AG09309 (cell line): ENCODE results near the gene ALOX15B.

ENCODE experiments used
- DNase-seq: peaks from one replicate; pipeline ENCODE4 v3.0.0-alpha.2; 2010; ENCODE audit warnings: low read depth
- H3K4me3 ChIP-seq: 2 replicates; pipeline ENCODE4 v1.5.1; 2011; ENCODE audit warnings: mild to moderate bottlenecking, low read depth, low read length, moderate library complexity; ENCODE audit not compliant: control insufficient read depth
- TF ChIP-seq, protein P1 (sequence below): IDR thresholded peaks from 2 replicates; pipeline ENCODE4 v1.5.1; 2011; ENCODE audit warnings: mild to moderate bottlenecking, low read depth, low read length, inconsistent platforms; ENCODE audit not compliant: insufficient read depth, control insufficient read depth; ENCODE audit errors: missing control alignments

Gene ALOX15B

DNA sequence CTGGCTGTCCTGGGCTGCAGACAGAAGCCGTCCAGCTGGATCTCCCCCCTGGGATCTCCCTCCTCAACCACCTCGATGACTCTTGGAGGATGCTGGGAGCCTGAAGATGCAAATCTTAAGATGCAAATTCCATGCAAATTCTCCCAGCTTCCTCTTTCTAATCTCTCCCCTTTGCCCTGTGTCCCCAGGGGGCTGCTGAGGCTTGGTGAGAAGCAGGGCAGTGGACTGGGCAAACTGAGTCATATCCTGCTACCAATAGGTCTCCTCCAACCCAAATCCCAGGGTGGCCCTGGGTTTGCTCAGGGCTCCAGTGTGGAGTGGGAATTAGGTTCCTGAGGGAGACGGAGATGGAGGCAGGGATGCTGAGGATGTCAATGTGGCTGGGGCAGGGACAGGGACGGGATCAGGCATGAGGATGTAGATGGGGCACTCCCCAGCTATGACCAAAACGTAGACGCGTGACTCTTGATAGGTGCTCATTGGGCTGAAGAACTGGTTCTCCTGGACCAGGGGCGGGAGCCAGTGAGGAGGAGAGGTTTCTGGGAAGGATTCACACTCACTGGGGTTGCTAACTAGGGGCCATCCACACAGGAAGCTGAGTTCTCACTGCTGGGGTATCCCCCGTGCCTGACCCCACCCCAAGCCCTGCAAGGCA lies 52.3 kb downstream of the ALOX15B start:
- DNase-seq, result no peak
- TF ChIP-seq, protein P1, sequence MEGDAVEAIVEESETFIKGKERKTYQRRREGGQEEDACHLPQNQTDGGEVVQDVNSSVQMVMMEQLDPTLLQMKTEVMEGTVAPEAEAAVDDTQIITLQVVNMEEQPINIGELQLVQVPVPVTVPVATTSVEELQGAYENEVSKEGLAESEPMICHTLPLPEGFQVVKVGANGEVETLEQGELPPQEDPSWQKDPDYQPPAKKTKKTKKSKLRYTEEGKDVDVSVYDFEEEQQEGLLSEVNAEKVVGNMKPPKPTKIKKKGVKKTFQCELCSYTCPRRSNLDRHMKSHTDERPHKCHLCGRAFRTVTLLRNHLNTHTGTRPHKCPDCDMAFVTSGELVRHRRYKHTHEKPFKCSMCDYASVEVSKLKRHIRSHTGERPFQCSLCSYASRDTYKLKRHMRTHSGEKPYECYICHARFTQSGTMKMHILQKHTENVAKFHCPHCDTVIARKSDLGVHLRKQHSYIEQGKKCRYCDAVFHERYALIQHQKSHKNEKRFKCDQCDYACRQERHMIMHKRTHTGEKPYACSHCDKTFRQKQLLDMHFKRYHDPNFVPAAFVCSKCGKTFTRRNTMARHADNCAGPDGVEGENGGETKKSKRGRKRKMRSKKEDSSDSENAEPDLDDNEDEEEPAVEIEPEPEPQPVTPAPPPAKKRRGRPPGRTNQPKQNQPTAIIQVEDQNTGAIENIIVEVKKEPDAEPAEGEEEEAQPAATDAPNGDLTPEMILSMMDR, result no peak
- no peak overlapping the region for H3K4me3 ChIP-seq

DNA sequence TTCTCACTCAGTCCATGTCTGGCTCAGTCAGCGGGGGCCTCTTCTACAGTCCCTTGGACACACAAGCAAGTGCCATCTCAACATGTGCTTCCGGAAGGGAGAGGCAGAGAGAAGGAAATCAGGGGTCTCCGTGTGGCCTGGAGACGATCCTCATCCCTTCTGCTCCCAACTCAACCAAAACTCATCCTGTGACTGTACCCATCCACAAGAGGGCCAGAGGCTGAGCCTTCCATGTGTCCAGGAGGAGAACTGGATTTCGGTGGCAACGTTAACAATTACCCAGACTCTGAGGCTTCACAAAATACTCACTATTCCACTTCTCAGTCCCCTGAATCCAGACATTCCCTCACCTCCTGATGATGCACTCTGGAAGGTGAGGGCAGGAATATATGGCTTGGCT lies 56.5 kb downstream of the ALOX15B start:
- H3K4me3 ChIP-seq, result no peak overlapping the region
- TF ChIP-seq, protein P1, result no peak
- DNase-seq, result no peak

DNA sequence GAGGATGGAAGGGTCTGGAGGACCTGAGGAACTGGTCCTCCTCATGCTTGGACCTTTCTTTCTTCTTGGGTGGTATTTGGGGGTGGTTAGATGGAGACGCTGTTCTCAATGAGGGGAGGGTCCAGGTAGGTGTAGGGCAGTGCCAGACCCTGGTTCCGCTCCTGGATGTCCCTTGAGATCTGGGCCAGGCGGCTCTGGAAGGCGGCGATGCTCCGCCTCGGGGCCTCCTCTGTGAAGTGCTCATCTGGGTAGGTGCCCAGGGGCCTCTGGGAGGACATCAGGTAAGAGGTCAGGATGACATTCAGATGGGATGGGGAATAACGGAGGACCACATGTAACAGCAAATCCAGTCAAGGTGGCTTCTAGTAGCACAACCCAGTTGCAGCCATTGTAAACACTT lies 57.7 kb downstream of the ALOX15B start:
- no peak overlapping the region for H3K4me3 ChIP-seq
- TF ChIP-seq, protein P1, result no peak
- DNase-seq, result no peak
